ENCODE data around the gene EIF4B. TPM values are rescaled to one million over a fixed set of nuclear protein-coding genes. Genes with fewer than 3 reads are reported as not detected.
A peak's percentile ranks its signal among the peaks of the same experiment; 100 is the strongest.
"Not testable (repeated sequence)": the region's sequence is repeated elsewhere in the genome, so short reads cannot be mapped to it uniquely, and the experiment has no call there.

Gene EIF4B
- total RNA-seq, 1 donor from 2014 or later = 833 TPM

- DNase-seq (ENCODE audit: low spot score) = no peak
Observed at GRCh38 chr12:52992699-52993557, 13.3 kb upstream of the EIF4B start.

- no peak for DNase-seq (ENCODE audit: low spot score)
Observed at GRCh38 chr12:52993558-52993869, 12.7 kb upstream of the EIF4B start.

GRCh38 chr12:53004178-53004577 is 2.1 kb upstream of the EIF4B start:
- peak; percentile 74 for DNase-seq (ENCODE audit: low spot score)

- peak; percentile 67 for DNase-seq (ENCODE audit: low spot score)
Observed at GRCh38 chr12:53004582-53004981, 1.7 kb upstream of the EIF4B start.

GRCh38 chr12:53005215-53005985 is 856 bp upstream of the EIF4B start:
- peak; percentile 19 for DNase-seq (ENCODE audit: low spot score)

- peak; percentile 76 for DNase-seq (ENCODE audit: low spot score)
Observed at GRCh38 chr12:53006810-53007309, 604 bp downstream of the EIF4B start.

GRCh38 chr12:53007343-53007742 is 1.1 kb downstream of the EIF4B start:
- DNase-seq (ENCODE audit: low spot score) = no peak

- not testable (repeated sequence) for DNase-seq (ENCODE audit: low spot score)
Observed at GRCh38 chr12:53008760-53009159, 2.5 kb downstream of the EIF4B start.

GRCh38 chr12:53010955-53011354 is 4.7 kb downstream of the EIF4B start:
- no peak for DNase-seq (ENCODE audit: low spot score)

GRCh38 chr12:53011889-53012288 is 5.6 kb downstream of the EIF4B start:
- no peak for DNase-seq (ENCODE audit: low spot score)

- DNase-seq (ENCODE audit: low spot score) = no peak
Observed at GRCh38 chr12:53012928-53013327, 6.7 kb downstream of the EIF4B start.

- no peak for DNase-seq (ENCODE audit: low spot score)
Observed at GRCh38 chr12:53014709-53015108, 8.5 kb downstream of the EIF4B start.

- no peak for DNase-seq (ENCODE audit: low spot score)
Observed at GRCh38 chr12:53025250-53025649, 19.0 kb downstream of the EIF4B start.

- DNase-seq (ENCODE audit: low spot score) = not testable (repeated sequence)
Observed at GRCh38 chr12:53027014-53027413, 20.8 kb downstream of the EIF4B start.

- DNase-seq (ENCODE audit: low spot score) = no peak
Observed at GRCh38 chr12:53031616-53032015, 25.4 kb downstream of the EIF4B start.

- DNase-seq (ENCODE audit: low spot score) = not testable (repeated sequence)
Observed at GRCh38 chr12:53033832-53034231, 27.6 kb downstream of the EIF4B start.

- no peak for DNase-seq (ENCODE audit: low spot score)
Observed at GRCh38 chr12:53034459-53034858, 28.2 kb downstream of the EIF4B start.

GRCh38 chr12:53036802-53037201 is 30.5 kb downstream of the EIF4B start:
- no peak for DNase-seq (ENCODE audit: low spot score)

GRCh38 chr12:53039851-53040250 is 33.6 kb downstream of the EIF4B start:
- DNase-seq (ENCODE audit: low spot score) = no peak

- DNase-seq (ENCODE audit: low spot score) = no peak
Observed at GRCh38 chr12:53042607-53043454, 36.6 kb downstream of the EIF4B start.

GRCh38 chr12:53044052-53044581 is 37.9 kb downstream of the EIF4B start:
- peak; percentile 29 for DNase-seq (ENCODE audit: low spot score)

Measured in umbilical cord (tissue), 2 donors.